HG02885 (cell line): ENCODE measurements around the gene HOPX.
"Not testable (repeated sequence)": the region's sequence is repeated elsewhere in the genome, so short reads cannot be mapped to it uniquely, and the experiment has no call there.

ENCODE experiments used
- ATAC-seq: cut with Tn5 transposase; IDR thresholded peaks from one replicate; pipeline ENCODE4 v1.9.1; 2021; ENCODE audit warnings: mild to moderate bottlenecking; ENCODE audit not compliant: unreplicated experiment, poor library complexity

HOPX gene

GRCh38 chr4:56689201-56689969, 8.3 kb upstream of the HOPX start:
- ATAC-seq: no peak

GRCh38 chr4:56688094-56688647, 7.1 kb upstream of the HOPX start:
- no peak for ATAC-seq

DNA sequence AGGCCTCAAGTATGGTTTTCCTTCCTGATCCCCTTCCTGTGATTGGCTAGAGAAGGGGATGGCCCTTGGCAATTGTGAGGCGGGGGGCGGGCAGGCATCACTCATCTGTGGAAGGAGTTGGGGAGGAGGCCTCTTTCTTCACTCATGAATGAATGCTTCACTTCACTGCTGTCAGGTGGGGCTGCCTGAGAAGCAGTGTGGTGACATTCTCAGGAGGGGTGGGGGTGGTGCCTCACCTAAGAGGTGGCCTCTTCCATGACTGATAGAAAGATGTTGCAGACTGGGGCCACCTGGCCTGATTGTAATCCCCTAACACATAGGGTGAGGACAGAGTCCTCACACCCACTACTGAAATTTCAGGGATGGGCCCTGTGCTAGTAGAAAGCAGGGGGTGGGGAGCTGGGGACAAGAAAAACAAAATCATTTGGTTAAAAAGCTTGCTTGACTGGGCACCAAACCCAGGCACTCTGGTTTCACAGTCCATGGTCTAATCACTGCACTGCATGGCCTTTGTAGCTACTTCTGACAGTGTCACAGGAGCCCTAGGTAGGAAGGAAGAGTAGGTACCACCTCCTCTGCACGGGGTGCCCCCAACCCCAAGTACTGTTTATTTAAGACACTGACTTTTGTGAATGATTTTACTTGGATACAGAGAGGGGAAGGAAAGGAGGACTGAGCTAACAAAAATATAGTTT, 5.6 kb upstream of the HOPX start:
- no peak for ATAC-seq

DNA sequence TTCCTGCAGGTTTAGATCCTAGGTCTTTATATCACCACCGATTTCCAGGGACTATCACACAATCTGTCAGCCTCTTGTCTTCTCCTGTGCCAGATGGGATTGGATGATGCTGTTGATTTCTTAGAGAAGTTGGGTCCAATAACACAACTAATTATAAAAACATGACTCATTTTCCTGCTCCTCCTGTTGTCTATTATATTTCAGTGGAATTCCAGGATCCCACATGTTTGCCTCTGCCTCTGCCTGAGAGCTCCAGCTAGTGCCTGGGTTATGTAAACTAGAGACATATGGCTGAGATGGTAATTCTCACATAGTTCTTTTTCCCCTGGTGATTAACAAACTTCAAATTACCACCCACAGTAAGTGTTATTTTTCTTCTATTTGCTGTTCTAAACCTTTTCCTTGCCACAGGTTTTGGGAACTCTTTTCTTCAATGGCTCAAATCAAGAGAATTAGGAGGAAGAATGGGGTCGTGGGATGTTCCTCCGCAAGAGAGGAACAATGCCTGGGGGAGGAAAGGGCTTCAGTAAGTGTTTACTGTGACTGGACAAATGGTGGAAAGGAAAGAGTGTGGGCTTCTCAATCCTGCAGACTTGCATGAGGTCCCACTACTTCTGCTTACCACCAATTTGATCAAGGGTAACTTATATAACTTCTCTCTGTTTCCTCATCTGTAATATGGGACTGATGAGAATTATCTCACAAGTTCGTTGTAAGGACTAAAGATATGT, 3.4 kb upstream of the HOPX start:
- no peak for ATAC-seq

GRCh38 chr4:56683455-56683854, 2.4 kb upstream of the HOPX start:
- ATAC-seq: no peak

- ATAC-seq: no peak
Measured at GRCh38 chr4:56681853-56682525, 893 bp upstream of the HOPX start.

GRCh38 chr4:56680266-56680665, 830 bp downstream of the HOPX start:
- ATAC-seq: no peak

DNA sequence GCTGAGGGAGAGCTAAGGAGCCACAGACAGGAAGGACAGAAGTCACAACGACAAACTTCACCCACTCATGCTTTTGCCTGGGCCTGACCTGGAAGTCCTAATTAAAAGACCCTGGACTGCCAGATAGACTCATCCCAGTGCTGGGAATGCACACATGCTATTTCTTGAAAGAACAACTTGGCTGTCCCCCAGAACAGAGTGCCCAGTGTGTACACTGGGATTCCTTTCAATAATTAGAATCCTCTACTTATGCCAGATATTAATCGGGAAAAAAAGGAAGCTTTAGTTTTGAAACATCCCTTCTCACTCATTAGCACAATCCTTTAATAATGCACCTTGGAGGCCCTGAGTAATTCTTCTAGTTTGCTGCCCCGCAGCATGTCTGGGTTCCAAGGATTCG, 3.4 kb downstream of the HOPX start:
- no peak for ATAC-seq

GRCh38 chr4:56674984-56675383, 6.1 kb downstream of the HOPX start:
- no peak for ATAC-seq

DNA sequence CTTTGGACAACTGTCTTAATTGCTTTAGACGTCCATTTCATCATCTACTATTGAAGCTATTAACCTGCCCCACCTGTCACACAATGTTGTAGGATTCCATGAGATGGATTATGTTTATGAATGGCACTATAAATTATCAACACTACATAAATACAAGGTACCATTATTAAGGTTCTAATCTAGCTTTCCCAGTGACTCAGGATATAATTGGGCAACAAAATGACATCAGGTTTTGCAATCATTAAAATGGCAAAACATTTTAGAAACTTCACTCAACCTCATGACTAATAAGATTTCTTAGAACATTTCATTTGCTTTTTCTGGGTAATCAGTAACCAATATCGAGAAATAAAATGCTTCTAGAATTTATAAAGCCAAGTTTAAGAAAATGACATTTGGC, 9.2 kb downstream of the HOPX start:
- ATAC-seq: no peak

DNA sequence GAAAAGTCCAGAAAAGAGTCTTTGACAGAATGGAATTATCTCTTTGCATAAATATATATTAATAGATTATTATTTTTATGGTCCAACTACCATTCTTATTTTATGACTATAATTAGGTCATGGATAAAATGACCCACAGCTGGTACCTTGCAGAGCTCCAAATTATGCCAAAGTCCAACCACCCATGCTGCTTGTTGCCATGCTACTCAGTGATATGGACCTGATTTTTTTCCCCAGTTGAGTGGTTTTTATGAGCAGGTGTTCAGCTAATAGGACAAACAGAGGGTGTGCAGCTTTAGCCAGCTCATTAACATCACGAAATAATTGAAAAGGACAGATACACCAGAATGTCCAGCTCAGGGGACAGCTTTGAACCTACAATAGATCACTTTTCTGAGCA, 9.7 kb downstream of the HOPX start:
- ATAC-seq: no peak

DNA sequence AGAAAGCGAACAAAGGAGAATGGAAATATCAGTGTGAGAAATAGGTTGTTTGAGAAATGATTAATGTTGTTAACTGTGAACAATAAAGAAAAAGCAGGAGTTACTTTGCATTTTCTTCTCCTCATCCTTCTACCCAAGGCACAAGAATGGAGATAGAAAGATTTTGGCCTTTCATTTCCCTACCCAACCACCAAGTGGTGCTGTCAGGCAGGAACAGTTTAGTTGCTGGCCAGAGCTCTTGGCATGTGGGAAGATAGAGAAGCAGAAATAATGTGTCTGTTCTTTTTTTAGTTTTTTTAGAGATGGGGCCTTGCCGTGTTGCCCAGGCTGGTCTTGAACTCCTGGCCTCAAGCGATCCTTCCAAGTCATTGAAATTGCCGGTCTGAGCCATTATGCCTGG, 12.8 kb downstream of the HOPX start:
- no peak for ATAC-seq

DNA sequence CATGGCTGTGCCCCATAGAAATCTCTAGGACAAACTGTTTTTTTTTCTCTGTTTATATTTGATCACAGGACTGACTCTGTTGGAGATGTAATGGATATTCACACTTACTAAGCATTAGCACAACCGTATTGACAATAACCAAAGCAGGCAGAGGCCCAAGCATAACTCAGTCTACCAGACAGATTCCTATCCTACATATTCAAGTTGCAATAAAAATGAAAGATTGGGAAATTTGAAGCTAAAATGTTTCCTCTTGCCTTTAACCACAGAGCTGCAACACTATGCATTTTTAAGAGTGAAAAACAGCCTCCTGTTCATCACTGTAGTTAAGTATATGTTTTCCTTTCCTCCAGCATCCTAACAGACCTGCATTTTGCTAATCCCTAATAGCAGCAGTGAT, 13.7 kb downstream of the HOPX start:
- not testable (repeated sequence) for ATAC-seq

DNA sequence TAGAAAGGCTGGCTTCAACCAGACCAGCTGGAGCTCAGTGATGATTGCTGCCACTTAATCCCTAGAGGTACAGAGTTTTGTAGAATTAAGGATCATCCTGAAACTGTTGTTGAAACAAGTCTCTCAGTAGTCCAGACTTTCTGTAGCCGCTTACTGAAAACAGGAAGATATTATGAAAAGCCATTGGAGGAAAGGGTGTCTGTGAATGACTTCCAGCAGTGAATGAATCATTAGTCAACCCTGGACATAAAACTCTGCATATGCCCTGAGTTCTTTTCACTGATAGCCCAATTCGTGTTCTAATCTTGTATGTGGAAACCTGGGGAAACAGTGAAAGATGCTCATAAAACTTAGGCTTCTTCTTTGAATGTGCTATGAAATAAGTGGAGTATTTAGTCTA, 14.8 kb downstream of the HOPX start:
- ATAC-seq: no peak

DNA sequence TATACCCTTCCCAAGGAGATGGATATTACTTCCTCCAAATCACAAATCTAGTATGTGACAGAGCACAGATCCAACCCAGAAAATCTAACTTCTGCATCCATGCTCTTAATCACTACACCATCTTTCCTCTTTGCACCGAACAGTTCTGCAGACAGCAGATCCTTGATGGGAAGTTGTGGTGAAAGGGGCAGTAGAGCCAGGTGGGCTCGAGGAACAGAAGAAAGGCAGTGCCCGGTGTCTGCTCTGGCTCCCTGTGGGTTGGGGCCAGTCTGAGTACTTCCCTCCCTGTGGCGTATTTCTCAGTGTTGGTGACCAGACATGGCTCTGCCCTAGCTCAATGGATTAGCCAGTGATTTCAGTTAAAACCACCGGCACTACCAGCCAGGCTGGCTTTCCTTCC, 15.3 kb downstream of the HOPX start:
- no peak for ATAC-seq

GRCh38 chr4:56662782-56663468, 18.2 kb downstream of the HOPX start:
- no peak for ATAC-seq

DNA sequence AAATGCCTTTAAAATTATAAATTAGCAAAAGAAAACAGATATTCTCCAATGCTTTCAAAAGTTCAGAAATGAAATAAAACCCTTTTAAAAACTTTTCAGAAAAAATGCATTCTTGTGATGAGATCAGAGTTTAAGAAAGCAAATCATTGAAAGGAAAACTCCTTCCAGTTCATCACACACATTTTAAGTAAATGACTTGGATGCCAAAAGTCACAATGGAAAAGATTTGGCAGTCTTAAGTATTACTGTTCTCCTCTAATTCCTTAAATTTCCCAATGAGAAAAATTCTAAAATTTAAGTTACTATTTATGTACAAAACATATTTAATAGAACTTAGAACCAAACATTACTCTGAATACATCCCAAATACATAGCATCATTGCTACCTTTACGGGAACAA, 21.1 kb downstream of the HOPX start:
- no peak for ATAC-seq

GRCh38 chr4:56658528-56658927, 22.6 kb downstream of the HOPX start:
- ATAC-seq: no peak

- no peak for ATAC-seq
Measured at GRCh38 chr4:56657818-56658217, 23.3 kb downstream of the HOPX start.

DNA sequence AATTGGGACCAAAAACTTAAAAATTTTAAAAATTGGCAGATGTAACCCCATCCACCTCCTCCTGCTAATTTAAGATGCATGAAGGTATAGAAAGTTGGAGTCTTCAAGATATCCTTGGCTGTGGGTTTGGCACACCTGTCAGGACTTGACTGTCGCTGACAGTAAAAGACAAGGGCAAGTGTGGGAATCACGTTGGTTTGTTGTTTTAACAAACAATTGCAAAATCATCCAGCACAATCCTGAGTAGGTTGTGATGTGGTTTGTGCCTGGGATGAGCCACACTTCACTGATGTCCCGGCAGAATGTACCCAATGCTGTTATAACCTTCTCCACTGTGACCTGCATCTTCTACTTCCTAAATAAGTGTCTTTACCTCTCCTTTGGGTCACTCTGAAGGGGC, 24.0 kb downstream of the HOPX start:
- no peak for ATAC-seq
